OCI-LY7 (cell line): ENCODE results near the gene CYP24A1. TPM values are rescaled to one million over a fixed set of nuclear protein-coding genes. Genes with fewer than 3 reads are reported as not detected.

ENCODE experiments used
- BruUV-seq: library from RNA; stranded (reverse); fragments of 400-500 nt; replicated peaks from 2 replicates; lab custom pipeline; 2021; lab: Mats Ljungman, UMichigan
- CTCF ChIA-PET: fragments of 300-600 bp; sonication (Branson Sonifier 250); formaldehyde crosslinking; loops from one replicate; lab custom pipeline; 2022; ENCODE audit warnings: antibody characterized with exemption; ENCODE audit not compliant: unreplicated experiment; lab: Charles Lee
- POLR2A ChIA-PET: fragments of 300-600 bp; sonication (Branson Sonifier 250); formaldehyde crosslinking; loops from one replicate; lab custom pipeline; 2022; ENCODE audit warnings: antibody characterized with exemption; lab: Charles Lee
- DNase-seq: peaks from one replicate; pipeline ENCODE4 v3.0.0-alpha.2; 2015; ENCODE audit warnings: low spot score
- H2AFZ ChIP-seq: fragments of 200-600 bp; sonication (generic), shearing (Covaris generic); 2 replicates; pipeline ENCODE4 v1.6.1; 2014; ENCODE audit warnings: mild to moderate bottlenecking, antibody characterized with exemption, low read length, moderate library complexity
- H3K27ac ChIP-seq: fragments of 200-600 bp; sonication (generic); 2 replicates; pipeline ENCODE4 v1.5.1; 2014; ENCODE audit warnings: mixed run types, low read depth, mild to moderate bottlenecking, moderate library complexity, low read length, inconsistent platforms; ENCODE audit not compliant: poor library complexity, severe bottlenecking
- H3K36me3 ChIP-seq: fragments of 200-600 bp; sonication (generic); 2 replicates; pipeline ENCODE4 v1.6.1; 2014; ENCODE audit warnings: mild to moderate bottlenecking, antibody characterized with exemption, low read length, moderate library complexity, mixed read lengths; ENCODE audit not compliant: insufficient read depth
- H3K4me1 ChIP-seq: fragments of 200-600 bp; sonication (generic); 2 replicates; pipeline ENCODE4 v1.5.1; 2014; ENCODE audit warnings: mild to moderate bottlenecking, low read length; ENCODE audit not compliant: insufficient read depth, poor library complexity, severe bottlenecking
- H3K4me2 ChIP-seq: fragments of 200-600 bp; sonication (generic); 2 replicates; pipeline ENCODE4 v1.6.1; 2014; ENCODE audit warnings: mild to moderate bottlenecking, low read length
- H3K4me3 ChIP-seq: fragments of 200-600 bp; sonication (generic); 2 replicates; pipeline ENCODE4 v1.5.1; 2014; ENCODE audit warnings: mild to moderate bottlenecking, low read depth, low read length; ENCODE audit not compliant: poor library complexity, severe bottlenecking
- H3K79me2 ChIP-seq: fragments of 200-600 bp; sonication (generic); 2 replicates; pipeline ENCODE4 v1.6.1; 2016; ENCODE audit warnings: low read depth, mild to moderate bottlenecking, low read length, moderate library complexity, mixed read lengths; ENCODE audit not compliant: insufficient read depth
- H3K9me2 ChIP-seq: fragments of 200-600 bp; sonication (generic); 2 replicates; pipeline ENCODE4 v1.6.1; 2016; ENCODE audit warnings: mild to moderate bottlenecking, low read length, mixed read lengths; ENCODE audit not compliant: insufficient read depth
- H3K9me3 ChIP-seq: fragments of 200-600 bp; sonication (generic); 2 replicates; pipeline ENCODE4 v1.6.1; 2014; ENCODE audit warnings: mild to moderate bottlenecking, mixed run types, low read length, mixed read lengths
- H4K20me1 ChIP-seq: fragments of 200-600 bp; sonication (generic); 2 replicates; pipeline ENCODE4 v1.6.1; 2014; ENCODE audit warnings: mild to moderate bottlenecking, antibody characterized with exemption, low read length, moderate library complexity, mixed read lengths; ENCODE audit not compliant: insufficient read depth
- EZH2phosphoT487 ChIP-seq: fragments of 200-600 bp; sonication (generic); IDR thresholded peaks from 2 replicates; pipeline ENCODE4 v1.6.1; 2018; ENCODE audit warnings: low read depth, borderline replicate concordance, mild to moderate bottlenecking, mixed run types, antibody characterized with exemption, low read length, moderate library complexity, mixed read lengths
- intact Hi-C: fragments of 100-400 bp; cut with micrococcal nuclease; formaldehyde crosslinking; loops from one replicate; pipeline ENCODE4 v1.10.0; 2022; ENCODE audit not compliant: unreplicated experiment
- total RNA-seq, 2 experiments: library from RNA; depleted of rRNA in 1 of 2; stranded (reverse); fragments of >200 nt in 1 of 2; shearing (Covaris generic) in 1 of 2; gene quantifications; 2 replicates each; pipeline ENCODE4 v1.2.3, GENCODE V29; 2014 to 2022
- TF ChIP-seq, protein P1 (sequence below): fragments of 200-600 bp; sonication (generic); conservative IDR thresholded peaks from 2 replicates; pipeline ENCODE4 v1.5.1; 2014; ENCODE audit warnings: mild to moderate bottlenecking, antibody characterized with exemption, low read length, moderate library complexity, mixed read lengths

Gene CYP24A1
- total RNA-seq, 2 experiments from 2014 or later: not detected

DNA sequence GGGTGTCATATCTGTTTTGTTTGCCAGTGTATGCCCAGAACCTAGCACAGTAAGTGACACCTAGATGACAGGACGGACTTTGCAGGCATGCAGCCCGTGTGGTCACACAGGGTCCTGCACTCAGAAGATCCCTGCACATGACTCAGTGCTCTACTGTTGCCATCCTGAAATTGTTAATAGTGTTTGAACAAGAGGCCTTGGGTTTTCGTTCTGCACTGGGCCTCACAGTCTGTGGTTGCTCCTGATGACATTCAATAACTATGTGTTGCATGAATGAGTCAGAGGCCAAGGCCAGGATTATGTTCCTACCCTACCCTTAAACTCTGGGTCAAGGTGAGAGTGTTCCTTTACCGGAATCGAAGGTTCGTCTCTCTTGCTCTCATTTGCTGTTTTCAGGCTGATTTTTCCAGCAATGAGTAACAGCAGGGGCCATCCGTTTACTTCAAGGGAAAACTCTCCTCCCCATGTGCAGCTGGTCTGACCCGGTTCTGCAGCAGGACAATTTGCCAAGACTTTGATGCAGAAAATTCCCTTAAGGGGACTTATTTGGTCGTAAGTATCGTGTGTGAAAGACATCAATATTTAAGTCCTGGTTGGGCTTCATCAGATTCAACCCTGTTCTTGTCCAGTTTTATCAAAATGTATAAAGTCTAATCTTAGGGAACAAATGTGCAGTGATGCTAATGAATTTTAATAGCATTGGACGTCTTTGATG is 21.1 kb upstream of the CYP24A1 start:
- Histone ChIP-seq H3K27ac (no peak overlapping the region), H3K36me3 (no peaks in the 10 kb centered on the region), H3K4me2 (peak overlapping the region; percentile 45; the same call in 1 of the 2 replicates), H2AFZ (peak overlapping the region; percentile 73; the same call in 1 of the 2 replicates), H3K4me1 (peaks cover 11% of the 10 kb centered on the region), H3K9me3 (no peaks in the 10 kb centered on the region), H3K4me3 (no peak overlapping the region), H3K9me2 (no peaks in the 10 kb centered on the region), H3K79me2 (no peaks in the 10 kb centered on the region), H4K20me1 (no peaks in the 10 kb centered on the region)
- ChIA-PET CTCF (interaction anchor here (1.0 kb wide), 1 partner anchor 13 kb away, joined by 3 read pairs; the partner anchor contains the start of gene PFDN4), POLR2A (no interaction called here)
- intact Hi-C loops: loop anchor here (10.0 kb wide), 1 partner anchor 220 kb away; no protein-coding TSS in a partner anchor
- no peak for TF ChIP-seq EZH2phosphoT487
- TF ChIP-seq, protein P1, sequence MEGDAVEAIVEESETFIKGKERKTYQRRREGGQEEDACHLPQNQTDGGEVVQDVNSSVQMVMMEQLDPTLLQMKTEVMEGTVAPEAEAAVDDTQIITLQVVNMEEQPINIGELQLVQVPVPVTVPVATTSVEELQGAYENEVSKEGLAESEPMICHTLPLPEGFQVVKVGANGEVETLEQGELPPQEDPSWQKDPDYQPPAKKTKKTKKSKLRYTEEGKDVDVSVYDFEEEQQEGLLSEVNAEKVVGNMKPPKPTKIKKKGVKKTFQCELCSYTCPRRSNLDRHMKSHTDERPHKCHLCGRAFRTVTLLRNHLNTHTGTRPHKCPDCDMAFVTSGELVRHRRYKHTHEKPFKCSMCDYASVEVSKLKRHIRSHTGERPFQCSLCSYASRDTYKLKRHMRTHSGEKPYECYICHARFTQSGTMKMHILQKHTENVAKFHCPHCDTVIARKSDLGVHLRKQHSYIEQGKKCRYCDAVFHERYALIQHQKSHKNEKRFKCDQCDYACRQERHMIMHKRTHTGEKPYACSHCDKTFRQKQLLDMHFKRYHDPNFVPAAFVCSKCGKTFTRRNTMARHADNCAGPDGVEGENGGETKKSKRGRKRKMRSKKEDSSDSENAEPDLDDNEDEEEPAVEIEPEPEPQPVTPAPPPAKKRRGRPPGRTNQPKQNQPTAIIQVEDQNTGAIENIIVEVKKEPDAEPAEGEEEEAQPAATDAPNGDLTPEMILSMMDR: no peak
- BruUV-seq: no TSS peak
- no peak for DNase-seq

DNA sequence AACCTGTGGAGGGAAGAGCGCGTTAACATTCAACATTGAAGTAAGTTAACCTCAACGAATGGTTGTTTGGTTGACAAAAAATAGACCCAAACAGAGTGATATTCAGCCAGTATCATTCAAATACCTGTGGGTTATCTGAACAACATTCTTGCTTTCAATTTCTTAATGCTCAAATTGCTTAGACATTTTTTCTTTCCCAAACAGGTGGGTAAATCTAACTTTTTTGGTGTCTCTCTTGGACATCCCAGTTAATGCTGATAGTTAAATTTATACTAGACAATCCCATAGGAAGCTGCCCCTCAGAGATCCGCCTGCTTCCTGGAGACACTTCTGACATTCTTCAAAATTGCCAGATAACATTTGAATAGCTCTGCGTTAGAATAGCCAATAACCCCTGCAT is 20.0 kb upstream of the CYP24A1 start:
- BruUV-seq: no TSS peak
- Histone ChIP-seq H3K36me3 (no peaks in the 10 kb centered on the region), H3K27ac (no peak overlapping the region), H3K9me3 (no peaks in the 10 kb centered on the region), H4K20me1 (no peaks in the 10 kb centered on the region), H3K9me2 (no peaks in the 10 kb centered on the region), H2AFZ (no peak overlapping the region), H3K4me3 (no peak overlapping the region), H3K79me2 (no peaks in the 10 kb centered on the region), H3K4me2 (no peak overlapping the region), H3K4me1 (peaks cover 11% of the 10 kb centered on the region)
- DNase-seq: no peak
- ChIA-PET POLR2A (interaction anchor here (0.8 to 1.0 kb wide), 2 partner anchors 19 to 104 kb away, joined by 3 read pairs; no protein-coding TSS in a partner anchor), CTCF (no interaction called here)
- intact Hi-C loops: loop anchor here (10.0 kb wide), 1 partner anchor 219 kb away; no protein-coding TSS in a partner anchor
- no peak for TF ChIP-seq EZH2phosphoT487
- TF ChIP-seq, protein P1: no peak

DNA sequence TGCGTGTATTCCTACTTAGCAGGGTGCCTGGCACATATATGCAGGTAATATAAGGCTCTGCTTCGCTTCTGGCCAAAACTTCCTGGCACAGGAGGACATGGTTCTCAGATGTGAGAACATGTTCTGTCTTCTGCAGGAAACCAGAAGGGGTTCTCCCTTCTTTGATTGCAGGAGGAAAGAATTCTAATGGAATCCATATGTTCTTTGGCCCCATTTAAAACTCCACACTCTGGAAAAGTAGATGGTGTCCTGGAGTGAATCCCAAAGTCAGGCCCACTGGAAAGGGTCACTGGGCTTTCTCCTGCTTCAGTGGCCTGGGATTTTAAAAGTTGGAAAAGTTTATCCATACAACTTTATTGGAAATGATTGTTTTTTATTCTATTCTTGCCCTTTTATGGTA is 16.4 kb upstream of the CYP24A1 start:
- no TSS peak for BruUV-seq
- CTCF ChIA-PET: no interaction called here

More for the DNA sequence above, 16.4 kb upstream of the CYP24A1 start:
- no peak overlapping the region for H3K4me3 ChIP-seq
- no peak overlapping the region for H3K27ac ChIP-seq
- H3K79me2 ChIP-seq: no peaks in the 10 kb centered on the region
- POLR2A ChIA-PET: interaction anchor here (0.7 kb wide), 1 partner anchor 17 kb away, joined by 4 read pairs; no protein-coding TSS in a partner anchor
- no peak overlapping the region for H3K4me2 ChIP-seq
- H3K9me2 ChIP-seq: no peaks in the 10 kb centered on the region
- intact Hi-C loops: loop anchor here (10.0 kb wide), 1 partner anchor 215 kb away; no protein-coding TSS in a partner anchor
- H2AFZ ChIP-seq: no peak overlapping the region
- no peaks in the 10 kb centered on the region for H3K4me1 ChIP-seq
- no peak for DNase-seq
- no peaks in the 10 kb centered on the region for H3K36me3 ChIP-seq
- no peak for TF ChIP-seq EZH2phosphoT487
- TF ChIP-seq, protein P1: no peak
- no peaks in the 10 kb centered on the region for H3K9me3 ChIP-seq
- no peaks in the 10 kb centered on the region for H4K20me1 ChIP-seq
